OCI-LY7 (cell line): ENCODE measurements around the gene R3HCC1L. TPM values are rescaled to one million over a fixed set of nuclear protein-coding genes. Genes with fewer than 3 reads are reported as not detected.

Source experiments
- BruUV-seq: library from RNA; stranded (reverse); fragments of 400-500 nt; replicated peaks from 2 replicates; lab custom pipeline; 2021; lab: Mats Ljungman, UMichigan
- CTCF ChIA-PET: fragments of 300-600 bp; sonication (Branson Sonifier 250); formaldehyde crosslinking; loops from one replicate; lab custom pipeline; 2022; ENCODE audit warnings: antibody characterized with exemption; ENCODE audit not compliant: unreplicated experiment; lab: Charles Lee
- POLR2A ChIA-PET: fragments of 300-600 bp; sonication (Branson Sonifier 250); formaldehyde crosslinking; loops from one replicate; lab custom pipeline; 2022; ENCODE audit warnings: antibody characterized with exemption; lab: Charles Lee
- DNase-seq: peaks from one replicate; pipeline ENCODE4 v3.0.0-alpha.2; 2015; ENCODE audit warnings: low spot score
- H2AFZ ChIP-seq: fragments of 200-600 bp; sonication (generic), shearing (Covaris generic); 2 replicates; pipeline ENCODE4 v1.6.1; 2014; ENCODE audit warnings: mild to moderate bottlenecking, antibody characterized with exemption, low read length, moderate library complexity
- H3K27ac ChIP-seq: fragments of 200-600 bp; sonication (generic); 2 replicates; pipeline ENCODE4 v1.5.1; 2014; ENCODE audit warnings: mixed run types, low read depth, mild to moderate bottlenecking, moderate library complexity, low read length, inconsistent platforms; ENCODE audit not compliant: poor library complexity, severe bottlenecking
- H3K36me3 ChIP-seq: fragments of 200-600 bp; sonication (generic); 2 replicates; pipeline ENCODE4 v1.6.1; 2014; ENCODE audit warnings: mild to moderate bottlenecking, antibody characterized with exemption, low read length, moderate library complexity, mixed read lengths; ENCODE audit not compliant: insufficient read depth
- H3K4me1 ChIP-seq: fragments of 200-600 bp; sonication (generic); 2 replicates; pipeline ENCODE4 v1.5.1; 2014; ENCODE audit warnings: mild to moderate bottlenecking, low read length; ENCODE audit not compliant: insufficient read depth, poor library complexity, severe bottlenecking
- H3K4me2 ChIP-seq: fragments of 200-600 bp; sonication (generic); 2 replicates; pipeline ENCODE4 v1.6.1; 2014; ENCODE audit warnings: mild to moderate bottlenecking, low read length
- H3K4me3 ChIP-seq: fragments of 200-600 bp; sonication (generic); 2 replicates; pipeline ENCODE4 v1.5.1; 2014; ENCODE audit warnings: mild to moderate bottlenecking, low read depth, low read length; ENCODE audit not compliant: poor library complexity, severe bottlenecking
- H3K79me2 ChIP-seq: fragments of 200-600 bp; sonication (generic); 2 replicates; pipeline ENCODE4 v1.6.1; 2016; ENCODE audit warnings: low read depth, mild to moderate bottlenecking, low read length, moderate library complexity, mixed read lengths; ENCODE audit not compliant: insufficient read depth
- H3K9me2 ChIP-seq: fragments of 200-600 bp; sonication (generic); 2 replicates; pipeline ENCODE4 v1.6.1; 2016; ENCODE audit warnings: mild to moderate bottlenecking, low read length, mixed read lengths; ENCODE audit not compliant: insufficient read depth
- H3K9me3 ChIP-seq: fragments of 200-600 bp; sonication (generic); 2 replicates; pipeline ENCODE4 v1.6.1; 2014; ENCODE audit warnings: mild to moderate bottlenecking, mixed run types, low read length, mixed read lengths
- H4K20me1 ChIP-seq: fragments of 200-600 bp; sonication (generic); 2 replicates; pipeline ENCODE4 v1.6.1; 2014; ENCODE audit warnings: mild to moderate bottlenecking, antibody characterized with exemption, low read length, moderate library complexity, mixed read lengths; ENCODE audit not compliant: insufficient read depth
- CTCF ChIP-seq: fragments of 200-600 bp; sonication (generic); conservative IDR thresholded peaks from 2 replicates; pipeline ENCODE4 v1.5.1; 2014; ENCODE audit warnings: mild to moderate bottlenecking, antibody characterized with exemption, low read length, moderate library complexity, mixed read lengths
- EZH2phosphoT487 ChIP-seq: fragments of 200-600 bp; sonication (generic); IDR thresholded peaks from 2 replicates; pipeline ENCODE4 v1.6.1; 2018; ENCODE audit warnings: low read depth, borderline replicate concordance, mild to moderate bottlenecking, mixed run types, antibody characterized with exemption, low read length, moderate library complexity, mixed read lengths
- intact Hi-C: fragments of 100-400 bp; cut with micrococcal nuclease; formaldehyde crosslinking; loops from one replicate; pipeline ENCODE4 v1.10.0; 2022; ENCODE audit not compliant: unreplicated experiment
- total RNA-seq, 2 experiments: library from RNA; depleted of rRNA in 1 of 2; stranded (reverse); fragments of >200 nt in 1 of 2; shearing (Covaris generic) in 1 of 2; gene quantifications; 2 replicates each; pipeline ENCODE4 v1.2.3, GENCODE V29; 2014 to 2022

The R3HCC1L gene
- total RNA-seq, 2 experiments from 2014 or later: 38.8 to 42.0 TPM

- Histone ChIP-seq H3K4me1 (no peaks in the 10 kb centered on the region), H3K9me2 (no peaks in the 10 kb centered on the region), H2AFZ (no peak overlapping the region), H3K79me2 (no peaks in the 10 kb centered on the region), H3K36me3 (peaks cover 100% of the 10 kb centered on the region), H3K27ac (no peak overlapping the region), H3K9me3 (no peaks in the 10 kb centered on the region), H3K4me3 (no peak overlapping the region), H4K20me1 (no peaks in the 10 kb centered on the region), H3K4me2 (no peak overlapping the region)
- no peak for DNase-seq
- BruUV-seq: TSS peak; percentile 44
- POLR2A ChIA-PET: interaction anchor here (0.6 kb wide), 1 partner anchor 12 kb away, joined by 6 read pairs; no protein-coding TSS in a partner anchor
- TF ChIP-seq EZH2phosphoT487 (no peak), CTCF (no peak)
- intact Hi-C loops: no loop called here
- CTCF ChIA-PET: no interaction called here
These were observed 109.7 kb downstream of the R3HCC1L start for GRCh38 chr10:98244141-98244540.

GRCh38 chr10:98244586-98244985, 110.1 kb downstream of the R3HCC1L start:
- Histone ChIP-seq H3K9me3 (no peaks in the 10 kb centered on the region), H3K27ac (no peak overlapping the region), H3K9me2 (no peaks in the 10 kb centered on the region), H2AFZ (no peak overlapping the region), H3K4me3 (no peak overlapping the region), H4K20me1 (no peaks in the 10 kb centered on the region), H3K4me1 (no peaks in the 10 kb centered on the region), H3K79me2 (no peaks in the 10 kb centered on the region), H3K4me2 (no peak overlapping the region), H3K36me3 (peaks cover 96% of the 10 kb centered on the region)
- intact Hi-C loops: no loop called here
- POLR2A ChIA-PET: interaction anchor here (0.6 to 0.7 kb wide), 2 partner anchors 12 to 131 kb away, joined by 3 to 6 read pairs; no protein-coding TSS in a partner anchor
- no peak for TF ChIP-seq CTCF
- no peak for TF ChIP-seq EZH2phosphoT487
- BruUV-seq: no TSS peak
- no peak for DNase-seq
- CTCF ChIA-PET: no interaction called here

GRCh38 chr10:98246911-98247805, 112.7 kb downstream of the R3HCC1L start:
- Histone ChIP-seq H3K4me1 (no peaks in the 10 kb centered on the region), H2AFZ (no peak overlapping the region), H3K27ac (no peak overlapping the region), H3K4me2 (no peak overlapping the region), H3K79me2 (no peaks in the 10 kb centered on the region), H4K20me1 (no peaks in the 10 kb centered on the region), H3K36me3 (peaks cover 79% of the 10 kb centered on the region), H3K4me3 (no peak overlapping the region), H3K9me2 (no peaks in the 10 kb centered on the region), H3K9me3 (no peaks in the 10 kb centered on the region)
- DNase-seq: no peak
- POLR2A ChIA-PET: no interaction called here
- intact Hi-C loops: no loop called here
- CTCF ChIA-PET: no interaction called here
- TF ChIP-seq CTCF (no peak), EZH2phosphoT487 (no peak)
- BruUV-seq: no TSS peak
